HG03196 (cell line): ENCODE results near the gene RBMS1.
A peak's percentile ranks its signal among the peaks of the same experiment; 100 is the strongest.

Source experiments
- ATAC-seq: cut with Tn5 transposase; IDR thresholded peaks from one replicate; pipeline ENCODE4 v1.9.1; 2021; ENCODE audit not compliant: unreplicated experiment

RBMS1 gene

DNA sequence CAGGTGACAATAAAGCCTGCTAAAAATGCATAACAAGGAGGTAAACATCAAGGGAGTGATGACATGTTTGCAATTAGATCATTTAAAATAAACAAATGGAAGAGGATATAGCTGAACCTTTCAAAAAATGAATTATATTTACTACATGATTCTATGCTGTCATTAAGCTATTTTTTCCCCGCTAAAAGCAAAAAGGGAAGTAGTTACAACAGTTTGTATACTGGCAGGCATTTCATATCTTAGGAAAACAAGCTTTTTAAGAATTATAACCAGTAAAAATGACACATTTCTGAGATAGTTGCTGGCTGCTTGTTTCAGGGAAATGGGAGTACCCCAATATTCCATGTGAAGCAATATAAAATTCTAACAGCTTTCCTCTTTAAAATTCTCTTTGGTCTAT lies 204.5 kb downstream of the RBMS1 start:
- ATAC-seq, result no peak

DNA sequence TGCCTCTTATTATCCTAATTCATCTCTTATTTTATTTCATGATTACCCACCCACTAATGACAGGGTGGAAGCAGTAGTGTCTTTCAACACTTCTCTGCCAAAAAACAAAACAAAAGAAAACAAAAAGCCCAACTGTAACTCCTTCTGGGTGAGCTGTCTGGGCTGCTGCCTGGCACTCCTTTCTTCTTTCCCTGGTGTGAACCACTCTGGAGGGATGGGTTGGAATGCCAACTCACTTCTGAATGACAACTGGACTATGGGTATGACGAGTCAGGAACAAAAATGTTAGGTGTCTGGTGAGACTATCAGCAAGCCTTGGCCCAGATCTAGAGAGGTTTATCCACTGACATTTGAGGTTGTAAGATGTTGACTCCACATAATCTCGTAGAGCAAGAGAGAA lies 205.3 kb downstream of the RBMS1 start:
- no peak for ATAC-seq

GRCh38 chr2:160287476-160287875 lies 206.1 kb downstream of the RBMS1 start:
- no peak for ATAC-seq

- no peak for ATAC-seq
These were observed 207.1 kb downstream of the RBMS1 start for GRCh38 chr2:160286551-160286950.

DNA sequence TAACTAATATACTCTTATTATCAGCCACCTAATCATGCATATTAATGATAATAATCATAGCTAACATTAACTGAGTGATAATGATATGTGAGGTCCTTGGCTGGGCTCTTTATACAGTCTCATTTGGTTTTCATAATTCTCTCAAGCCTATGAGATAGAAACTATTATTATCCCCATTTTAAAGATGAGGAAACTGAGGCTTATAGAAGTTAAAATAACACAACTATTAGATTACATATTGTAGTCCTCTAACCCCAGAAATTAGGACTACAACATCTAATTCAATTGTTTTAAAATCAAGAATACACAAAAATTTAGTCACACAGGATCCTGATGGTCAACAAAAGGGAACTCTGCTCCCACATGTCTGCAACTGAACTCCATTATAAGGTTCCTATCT lies 209.9 kb downstream of the RBMS1 start:
- ATAC-seq, result no peak

- no peak for ATAC-seq
These were observed 211.5 kb downstream of the RBMS1 start for GRCh38 chr2:160282063-160282580.

- no peak for ATAC-seq
These were observed 212.4 kb downstream of the RBMS1 start for GRCh38 chr2:160281213-160281612.

DNA sequence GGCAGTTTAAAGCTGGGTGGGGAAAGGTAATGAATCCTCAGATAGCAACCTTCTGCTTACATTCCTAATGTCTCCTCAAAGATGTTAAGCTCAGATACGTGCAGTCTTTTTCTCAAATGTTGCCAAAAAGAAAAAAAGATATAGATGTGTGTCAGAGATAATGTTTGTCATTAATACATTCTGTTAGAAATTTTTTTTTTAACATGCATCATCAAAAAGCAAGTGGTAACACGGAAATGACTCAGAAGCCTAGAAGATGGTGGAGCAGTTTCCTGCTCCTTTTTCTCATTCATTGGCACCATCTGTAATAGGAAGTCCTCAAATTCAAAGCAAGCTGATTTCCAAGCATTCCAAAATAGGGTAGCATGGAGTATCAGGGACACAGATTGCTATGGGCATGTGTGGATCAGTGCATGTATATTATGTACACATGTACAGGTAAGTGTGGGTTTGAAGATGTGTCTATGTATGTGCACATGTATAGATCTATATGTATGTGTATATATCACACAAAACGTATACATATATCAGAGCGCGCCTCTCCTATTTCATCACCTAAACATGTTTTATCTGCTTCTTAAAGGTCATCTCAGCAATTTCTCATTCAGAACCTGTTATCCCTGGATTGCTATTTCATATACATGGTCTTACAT lies 213.7 kb downstream of the RBMS1 start:
- ATAC-seq, result no peak

GRCh38 chr2:160278879-160279177 lies 214.8 kb downstream of the RBMS1 start:
- ATAC-seq, result no peak

GRCh38 chr2:160278101-160278878 lies 215.3 kb downstream of the RBMS1 start:
- no peak for ATAC-seq

GRCh38 chr2:160277151-160277550 lies 216.5 kb downstream of the RBMS1 start:
- no peak for ATAC-seq

GRCh38 chr2:160275656-160276055 lies 218.0 kb downstream of the RBMS1 start:
- ATAC-seq, result no peak

DNA sequence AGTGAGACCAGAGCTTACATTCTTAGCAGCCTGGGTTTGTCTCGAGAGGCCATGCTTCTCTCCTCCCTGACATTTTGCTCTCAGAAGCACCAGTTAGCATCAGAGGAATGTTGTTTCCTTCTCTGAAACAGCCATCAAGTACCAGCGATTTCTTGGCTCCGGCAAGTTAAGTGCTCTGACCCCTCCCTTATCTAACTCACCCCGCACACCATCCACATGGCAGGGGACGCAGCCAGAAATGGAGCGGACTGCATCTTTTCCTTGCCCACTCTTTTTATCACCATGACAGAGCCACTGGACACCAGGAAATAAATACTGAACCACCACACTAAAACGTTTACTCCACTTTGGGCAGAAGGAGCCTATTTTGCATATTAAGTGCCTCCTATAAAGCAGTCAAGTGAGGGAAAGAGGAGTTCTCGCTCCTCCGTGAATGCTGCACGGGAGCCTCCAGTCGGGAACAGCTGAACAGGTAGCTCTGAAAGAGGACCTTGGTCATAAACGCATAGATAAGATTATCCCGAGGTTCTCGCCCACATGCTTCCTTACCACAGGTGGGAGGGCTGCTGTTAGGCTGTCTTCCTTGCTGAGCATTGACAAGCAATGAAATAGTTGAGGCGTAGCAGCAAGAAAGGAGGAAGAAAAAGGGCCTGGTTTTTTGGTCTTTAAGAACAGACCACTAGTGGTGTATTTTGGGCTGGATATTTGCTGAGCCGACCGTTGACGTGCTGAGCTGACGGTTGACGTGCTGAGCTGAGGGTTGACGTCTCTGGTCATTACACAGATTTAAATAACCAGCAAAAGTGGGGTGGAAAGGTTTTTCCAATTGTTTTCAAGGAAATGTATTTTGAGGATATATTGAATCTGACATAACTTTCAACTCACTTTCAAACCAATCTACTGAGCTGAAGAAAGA lies 222.2 kb downstream of the RBMS1 start:
- ATAC-seq, result no peak

- no peak for ATAC-seq
These were observed 223.0 kb downstream of the RBMS1 start for GRCh38 chr2:160270571-160271113.

DNA sequence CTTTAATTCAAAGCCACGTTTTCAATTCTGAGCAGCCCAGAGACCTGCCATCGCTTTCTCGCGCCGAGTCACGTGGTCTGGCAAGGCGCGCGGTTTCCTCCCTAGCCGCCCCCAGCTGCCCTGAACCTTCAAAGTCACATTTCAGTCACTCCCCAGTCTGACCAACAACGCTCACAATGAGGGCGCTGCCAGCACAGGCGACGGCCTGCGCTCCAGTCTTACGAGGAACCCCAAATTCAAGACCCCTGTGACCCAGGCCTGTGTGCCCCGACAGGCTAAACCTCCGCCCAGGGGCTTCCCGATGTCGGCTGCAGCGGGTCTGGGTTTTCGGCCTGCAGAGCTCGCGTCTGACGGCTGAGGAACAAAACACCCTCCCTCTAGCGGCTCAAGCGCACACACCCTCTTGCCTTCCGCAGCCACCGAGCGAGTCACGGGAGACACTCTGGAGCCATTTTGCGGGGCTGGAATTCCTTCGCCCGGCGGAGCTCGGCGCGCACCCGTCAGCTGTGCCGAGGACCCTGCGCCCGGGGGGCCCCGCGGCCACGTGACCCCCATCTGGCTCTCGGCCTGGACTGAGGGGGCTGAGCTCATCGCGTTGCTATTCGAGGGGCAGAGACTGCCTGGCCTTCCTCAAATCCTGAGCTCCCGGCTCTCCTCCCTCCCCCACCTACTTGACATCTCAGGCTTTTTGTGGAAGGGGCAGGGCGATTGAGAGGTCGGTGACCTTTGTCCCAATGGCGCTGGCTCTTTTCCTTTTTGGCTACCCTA lies 223.6 kb downstream of the RBMS1 start:
- ATAC-seq, result peak; percentile 86

GRCh38 chr2:160269365-160269764 lies 224.2 kb downstream of the RBMS1 start:
- peak; percentile 12 for ATAC-seq

DNA sequence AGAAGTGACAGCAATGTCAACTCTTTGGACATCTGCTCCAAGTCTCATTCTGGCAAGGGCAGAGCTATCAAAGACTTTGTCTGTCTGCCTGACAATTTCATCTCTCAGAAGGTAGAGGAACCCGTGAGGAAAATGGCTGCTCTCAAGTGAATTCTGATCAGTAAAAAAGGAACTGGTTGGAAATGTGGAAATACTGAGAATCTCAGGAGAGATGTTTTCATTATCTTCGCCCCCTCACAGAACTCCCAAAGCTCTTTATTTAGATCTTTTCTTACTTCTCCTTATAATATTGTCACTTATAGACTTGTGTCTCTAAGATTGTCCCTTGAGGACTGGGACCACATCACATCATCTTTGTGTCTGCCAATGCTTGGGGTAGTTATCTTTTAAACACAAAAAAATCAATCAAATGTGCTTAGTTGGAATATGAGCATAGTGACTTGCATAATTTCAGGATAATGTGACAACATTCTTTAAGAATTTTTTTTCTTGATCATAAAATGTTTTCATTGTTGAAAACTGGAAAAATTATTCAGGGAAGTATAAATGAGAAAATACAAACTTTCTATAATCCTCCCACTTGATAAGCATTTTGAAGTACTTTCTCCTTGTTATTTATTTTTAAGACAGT lies 225.3 kb downstream of the RBMS1 start:
- no peak for ATAC-seq

- no peak for ATAC-seq
These were observed 225.9 kb downstream of the RBMS1 start for GRCh38 chr2:160267692-160268091.

DNA sequence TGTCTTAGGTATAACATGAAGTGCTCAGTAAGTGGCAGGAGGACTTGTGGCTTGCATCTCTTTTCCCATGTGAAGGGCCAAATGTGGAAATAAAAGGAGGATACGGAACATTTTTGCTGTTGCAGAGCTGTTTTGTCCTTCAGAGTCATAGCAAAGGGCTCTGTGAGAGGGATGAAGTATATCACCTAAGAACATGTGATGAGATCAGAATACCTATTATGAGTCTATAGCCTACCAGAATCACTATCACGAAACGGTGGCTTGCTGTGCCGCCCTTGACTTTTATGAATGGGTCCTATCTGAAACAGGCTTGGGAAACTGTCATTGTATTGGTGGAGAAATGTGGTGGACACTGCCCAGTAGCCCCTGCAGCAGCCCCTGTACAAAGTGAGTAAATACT lies 226.6 kb downstream of the RBMS1 start:
- ATAC-seq, result no peak

- no peak for ATAC-seq
These were observed 227.5 kb downstream of the RBMS1 start for GRCh38 chr2:160266037-160266551.
